D341Med (cell line): ENCODE data around the gene CEP250.

ENCODE experiments used
- DNase-seq: peaks from one replicate; pipeline ENCODE4 v3.0.0; 2012; ENCODE audit warnings: low spot score

The CEP250 gene

DNA sequence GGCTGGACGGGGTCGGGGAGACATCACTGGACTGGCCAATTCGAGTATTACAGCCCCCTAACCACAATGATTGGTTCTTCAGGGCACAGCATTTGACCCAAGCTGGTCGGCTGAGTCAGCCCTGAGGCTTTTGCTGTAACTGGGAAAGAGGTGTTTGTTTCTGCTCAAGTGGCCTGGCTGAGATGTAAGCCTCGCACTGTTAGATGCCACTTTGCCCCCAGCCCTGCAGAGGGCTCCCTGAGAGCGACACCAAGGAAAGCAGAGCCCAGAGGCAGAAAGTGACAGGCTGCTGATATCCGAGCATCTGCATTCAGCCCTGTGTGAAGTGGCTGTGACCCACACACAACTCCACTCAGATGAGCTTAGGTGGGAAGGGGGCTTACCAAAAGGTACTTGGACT lies 105.9 kb downstream of the CEP250 start:
- DNase-seq = peak; percentile 74

DNA sequence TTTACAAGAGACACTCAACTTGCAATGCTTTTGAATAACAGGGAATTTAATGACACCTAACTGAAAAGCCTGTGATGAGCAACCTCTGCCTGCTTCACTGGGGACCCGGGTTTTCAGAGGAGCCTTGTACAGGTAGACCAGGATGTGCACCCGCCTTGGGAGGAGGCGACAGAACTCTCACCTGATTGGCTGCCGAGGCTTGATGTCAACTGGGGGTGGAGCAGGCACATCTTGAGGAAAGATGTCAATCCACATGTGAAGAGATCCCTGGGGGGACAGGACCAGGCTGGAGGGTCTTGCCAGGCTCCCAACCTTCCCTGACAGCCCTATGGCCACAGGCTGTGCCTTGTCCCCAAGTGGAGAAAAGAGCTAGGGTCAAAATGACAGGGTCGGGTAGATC lies 106.3 kb downstream of the CEP250 start:
- DNase-seq = peak; percentile 30

DNA sequence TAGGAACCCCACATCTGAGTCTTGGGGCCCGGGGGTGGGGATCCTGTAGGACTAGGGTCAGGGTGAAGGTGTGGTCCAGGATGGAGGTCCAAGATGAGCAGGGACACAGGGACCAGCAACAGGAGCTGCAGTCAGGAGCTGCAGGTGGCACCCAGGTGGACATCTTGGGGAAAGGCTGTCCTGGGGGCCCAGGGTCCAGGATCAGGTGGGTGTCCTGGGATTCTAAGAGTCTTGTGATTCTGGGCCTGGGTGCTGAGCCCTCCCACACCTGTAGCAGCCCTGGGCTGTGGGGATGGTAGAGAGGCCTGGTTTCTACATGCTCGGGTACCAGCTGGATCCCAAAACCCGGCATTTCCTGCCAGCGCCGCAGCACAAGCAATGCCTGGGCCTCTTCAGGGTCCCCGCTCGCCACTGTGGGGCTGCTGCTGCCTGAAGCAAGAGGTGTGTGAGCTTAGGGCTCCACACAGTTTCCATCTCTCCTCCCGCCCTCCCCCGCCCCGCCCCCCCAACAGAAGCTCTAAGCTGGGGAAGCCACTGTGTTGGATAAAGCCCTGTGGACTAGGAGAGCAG lies 107.2 kb downstream of the CEP250 start:
- DNase-seq = peak; percentile 20

DNA sequence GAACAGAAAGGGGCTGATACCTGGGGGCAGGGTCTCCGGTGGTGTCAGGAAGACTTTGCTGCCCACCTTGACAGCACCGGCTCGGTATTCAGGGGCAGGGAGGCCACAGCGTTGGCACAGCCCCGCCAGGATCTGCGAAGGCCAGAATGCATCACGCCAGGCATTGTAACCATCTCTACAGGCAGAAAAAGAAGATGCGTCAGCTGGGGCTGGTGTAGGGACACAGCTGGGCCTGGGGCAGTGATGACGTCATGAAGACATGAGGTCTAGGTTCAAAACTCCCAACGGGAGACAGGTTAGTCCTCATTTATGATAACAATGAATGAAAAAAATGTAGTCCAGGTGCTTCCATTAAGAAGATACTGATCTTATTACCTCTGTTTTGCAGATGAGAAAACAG lies 108.4 kb downstream of the CEP250 start:
- peak; percentile 28 for DNase-seq

DNA sequence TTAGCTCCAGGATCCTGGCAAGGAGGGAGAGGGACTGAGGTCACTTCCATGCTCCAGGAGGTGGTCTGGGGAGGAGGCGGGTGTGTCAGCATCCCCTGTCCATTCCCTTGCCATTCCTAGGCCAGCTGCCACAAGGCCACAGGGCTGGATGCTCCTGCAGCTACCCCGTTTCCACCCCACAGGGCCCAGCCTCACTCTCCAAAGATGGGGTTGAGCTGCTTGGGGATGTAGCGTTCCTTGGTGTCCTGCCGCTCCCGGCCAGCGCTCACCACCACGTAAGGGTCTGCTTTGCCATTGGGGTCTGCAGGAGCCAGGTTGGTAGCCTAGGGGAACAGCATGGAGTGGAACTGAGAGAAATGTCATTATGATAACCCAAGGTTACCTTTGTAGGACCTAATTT lies 109.5 kb downstream of the CEP250 start:
- DNase-seq = peak; percentile 18

DNA sequence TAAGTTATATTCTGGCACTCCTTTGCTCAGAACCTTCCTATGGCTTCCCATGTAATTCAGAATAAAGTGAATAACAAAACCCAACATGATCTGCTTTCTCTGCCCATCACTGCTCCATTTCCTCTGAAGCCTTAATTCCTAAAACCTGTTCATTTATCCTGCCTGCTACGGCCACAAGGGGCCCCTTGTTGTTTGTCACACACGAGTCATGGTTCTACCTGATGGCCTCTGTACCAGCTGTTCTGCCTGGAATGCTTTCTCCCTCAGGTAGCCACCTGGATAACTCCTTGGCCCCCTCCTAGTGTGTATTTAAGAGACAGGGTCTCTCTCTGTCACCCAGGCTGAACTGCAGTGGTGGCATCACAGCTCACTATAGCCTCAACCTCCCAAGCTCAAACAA lies 113.2 kb downstream of the CEP250 start:
- peak; percentile 55 for DNase-seq
